ENCODE measurements around the gene GIT2.

- TF ChIP-seq EZH2phosphoT487 (IDR thresholded peaks at IDR 0.05; ENCODE audit: insufficient read depth, low read depth) (no peak), EZH2 (IDR thresholded peaks at IDR 0.05; ENCODE audit: insufficient read depth, poor library complexity, severe bottlenecking) (no peak)
These were observed 57.2 kb downstream of the GIT2 start for GRCh38 chr12:109938947-109939346.
